Thoracic aorta (tissue), 2 donors: Measurements from ENCODE around the gene RAB7A. TPM values are rescaled to one million over a fixed set of nuclear protein-coding genes. Genes with fewer than 3 reads are reported as not detected.
A peak's percentile ranks its signal among the peaks of the same experiment; 100 is the strongest.

ENCODE experiments used
- ATAC-seq: fragments of 150-250 bp; one replicate; pipeline ENCODE4 v1.8.0; 2017; ENCODE audit warnings: low read depth; ENCODE audit not compliant: insufficient number of reproducible peaks, low FRiP score
- DNase-seq: peaks from one replicate; pipeline ENCODE4 v3.0.0-alpha.2; 2020; ENCODE audit warnings: low spot score
- H3K27ac ChIP-seq, 2 donors: fragments of 200-600 bp; sonication (generic); 1 replicate in 1 of 2; 2 replicates in 1 of 2; pipeline ENCODE4 v1.5.1; 2016; ENCODE audit warnings: mild to moderate bottlenecking in 2 of 2, moderate library complexity in 2 of 2
- H3K27me3 ChIP-seq: fragments of 200-600 bp; sonication (generic); replicated peaks from 2 replicates; pipeline ENCODE4 v1.6.0; 2016; ENCODE audit warnings: mild to moderate bottlenecking; ENCODE audit not compliant: insufficient read depth
- H3K36me3 ChIP-seq: fragments of 200-600 bp; sonication (generic); one replicate; pipeline ENCODE4 v1.5.1; 2016
- H3K4me1 ChIP-seq, 2 donors: fragments of 200-600 bp; sonication (generic); 1 replicate in 1 of 2; 2 replicates in 1 of 2; pipeline versions ENCODE4 v1.5.1 to v1.6.0; 2016; ENCODE audit warnings: low read depth in 2 of 2, mild to moderate bottlenecking in 1 of 2; ENCODE audit not compliant: control insufficient read depth in 1 of 2
- H3K4me3 ChIP-seq: fragments of 200-600 bp; sonication (generic); 2 replicates; pipeline ENCODE4 v1.5.1; 2016; ENCODE audit warnings: mild to moderate bottlenecking
- H3K9me3 ChIP-seq: fragments of 200-600 bp; sonication (generic); 2 replicates; pipeline ENCODE4 v1.5.1; 2016
- CTCF ChIP-seq: fragments of 200-600 bp; sonication (generic); IDR thresholded peaks from one replicate; pipeline ENCODE4 v1.5.1; 2019; ENCODE audit warnings: antibody characterized with exemption
- total RNA-seq, 2 donors: library from RNA; depleted of rRNA; stranded (reverse); fragments of >200 nt; gene quantifications; one replicate each; pipeline versions ENCODE4 v1.1.0 to v1.2.3, GENCODE V29; 2016

Gene RAB7A
- total RNA-seq, 2 donors from 2014 or later = 73.1 to 108 TPM

- peak overlapping the region; percentile 44 to 56 for H3K27ac ChIP-seq
- H3K36me3 ChIP-seq = no peaks in the 10 kb centered on the region
- H3K4me3 ChIP-seq = peak overlapping the region; percentile 81
- peak; percentile 70 for TF ChIP-seq CTCF
- peaks cover 9 to 13% of the 10 kb centered on the region in 2 donors for H3K4me1 ChIP-seq
- DNase-seq (peak; percentile 43), ATAC-seq (peak; percentile 56)
- H3K9me3 ChIP-seq = no peaks in the 10 kb centered on the region
- no peaks in the 10 kb centered on the region for H3K27me3 ChIP-seq
These were observed 119.9 kb downstream of the RAB7A start for GRCh38 chr3:128845778-128846485.

GRCh38 chr3:128846486-128846891 lies 120.5 kb downstream of the RAB7A start:
- TF ChIP-seq CTCF = no peak
- no peak for DNase-seq
- H3K4me1 ChIP-seq = peaks cover 9 to 13% of the 10 kb centered on the region in 2 donors
- no peaks in the 10 kb centered on the region for H3K36me3 ChIP-seq
- H3K27ac ChIP-seq = peak overlapping the region; percentile 44 to 56
- ATAC-seq = no peak
- H3K9me3 ChIP-seq = no peaks in the 10 kb centered on the region
- peak overlapping the region; percentile 81 for H3K4me3 ChIP-seq
- H3K27me3 ChIP-seq = no peaks in the 10 kb centered on the region

GRCh38 chr3:128847666-128848370 lies 121.8 kb downstream of the RAB7A start:
- Histone ChIP-seq H3K4me1 (peaks cover 9 to 13% of the 10 kb centered on the region in 2 donors), H3K27me3 (no peaks in the 10 kb centered on the region), H3K4me3 (no peak overlapping the region), H3K9me3 (no peaks in the 10 kb centered on the region), H3K27ac (no peak overlapping the region), H3K36me3 (no peaks in the 10 kb centered on the region)
- no peak for TF ChIP-seq CTCF
- DNase-seq (no peak), ATAC-seq (no peak)

- Histone ChIP-seq H3K27ac (no peak overlapping the region), H3K27me3 (no peaks in the 10 kb centered on the region), H3K9me3 (peaks cover 2% of the 10 kb centered on the region), H3K4me3 (no peak overlapping the region), H3K4me1 (peaks cover 9 to 13% of the 10 kb centered on the region in 2 donors), H3K36me3 (no peaks in the 10 kb centered on the region)
- no peak for TF ChIP-seq CTCF
- DNase-seq (no peak), ATAC-seq (no peak)
These were observed 123.0 kb downstream of the RAB7A start for GRCh38 chr3:128848936-128849335.

- H3K4me1 ChIP-seq = peaks cover 9 to 13% of the 10 kb centered on the region in 2 donors
- no peak for DNase-seq
- no peaks in the 10 kb centered on the region for H3K27me3 ChIP-seq
- H3K4me3 ChIP-seq = no peak overlapping the region
- no peak for ATAC-seq
- no peak overlapping the region for H3K27ac ChIP-seq
- no peak for TF ChIP-seq CTCF
- H3K36me3 ChIP-seq = no peaks in the 10 kb centered on the region
- peaks cover 10% of the 10 kb centered on the region for H3K9me3 ChIP-seq
These were observed 124.0 kb downstream of the RAB7A start for GRCh38 chr3:128849911-128850455.
